Esophagus squamous epithelium (tissue), 5 donors: ENCODE results near the gene PDF. TPM values are rescaled to one million over a fixed set of nuclear protein-coding genes. Genes with fewer than 3 reads are reported as not detected.

Experiments used
- DNase-seq: peaks from one replicate; lab custom pipeline; 2025; lab: John Stamatoyannopoulos, UW
- H3K27ac ChIP-seq, 4 donors: fragments of 200-600 bp; sonication (generic); one replicate each; pipeline ENCODE4 v1.5.1; 2016 to 2019; ENCODE audit warnings: mild to moderate bottlenecking in 1 of 4
- H3K27me3 ChIP-seq, 4 donors: fragments of 200-600 bp; sonication (generic); 1 replicate in 3 of 4; 2 replicates in 1 of 4; pipeline versions ENCODE4 v1.5.1 to v1.6.0; 2017 to 2021; ENCODE audit warnings: antibody characterized with exemption in 1 of 4
- H3K36me3 ChIP-seq, 3 donors: fragments of 200-600 bp; sonication (generic); one replicate each; pipeline ENCODE4 v1.5.1; 2016 to 2019
- H3K4me1 ChIP-seq, 3 donors: fragments of 200-600 bp; sonication (generic); one replicate each; pipeline ENCODE4 v1.5.1; 2017 to 2019
- H3K4me3 ChIP-seq, 4 donors: fragments of 200-600 bp; sonication (generic); 1 replicate in 3 of 4; 2 replicates in 1 of 4; pipeline ENCODE4 v1.5.1; 2016 to 2019; ENCODE audit warnings: mild to moderate bottlenecking in 2 of 4, moderate library complexity in 1 of 4
- H3K9me3 ChIP-seq, 3 donors: fragments of 200-600 bp; sonication (generic); one replicate each; pipeline ENCODE4 v1.5.1; 2016 to 2019
- POLR2A ChIP-seq, 4 donors: fragments of 450-650 bp; IDR thresholded peaks; one replicate each; pipeline ENCODE4 v1.6.1; 2017; ENCODE audit warnings: antibody characterized with exemption in 4 of 4, mild to moderate bottlenecking in 4 of 4, moderate library complexity in 3 of 4
- WGBS, 2 donors: methylation state at CpG; one replicate each; pipeline ENCODE4 v1.1.5; 2018; 5-methylcytosine and 5-hydroxymethylcytosine counted together
- intact Hi-C: fragments of 100-400 bp; cut with DNase I; formaldehyde crosslinking; loops from one replicate; pipeline ENCODE4 v1.15.0; 2022
- total RNA-seq, 4 donors: library from RNA; depleted of rRNA; stranded (reverse); fragments of >200 nt; gene quantifications; one replicate each; pipeline ENCODE4 v1.1.0, GENCODE V29; 2016
- TF ChIP-seq, protein P1 (sequence below), 6 experiments: fragments of 450-650 bp in 4 of 6; fragments of 200-600 bp in 2 of 6; sonication (generic) in 2 of 6; IDR thresholded peaks; one replicate each; pipeline ENCODE4 v1.5.1; 2016 to 2019; ENCODE audit warnings: antibody characterized with exemption in 6 of 6, mild to moderate bottlenecking in 4 of 6, moderate library complexity in 4 of 6
- donor health status: DM: yes; HTN: yes; CAD: no.

The PDF gene
- total RNA-seq, 4 donors from 2014 or later: 14.3 to 21.8 (median 21.4) TPM

DNA sequence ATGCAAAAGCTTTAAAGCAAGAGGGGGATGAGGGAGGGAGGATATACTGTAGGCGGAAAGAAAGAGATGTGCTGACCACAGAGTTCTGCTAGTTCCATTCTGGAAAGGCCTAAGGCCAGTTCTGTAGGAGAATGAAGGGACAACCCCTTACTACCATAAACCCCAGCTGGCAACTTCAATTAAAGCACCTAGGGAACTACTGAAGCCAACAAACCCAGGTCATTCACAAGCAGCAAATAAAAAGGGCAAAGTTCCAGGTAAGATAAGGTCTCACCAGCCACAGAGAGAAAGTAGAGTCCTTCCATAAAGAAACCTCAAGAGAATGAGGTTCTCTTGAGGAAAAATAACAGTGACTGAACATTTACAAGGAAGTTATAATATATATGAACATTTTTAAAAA, 42.6 kb upstream of the PDF start:
- Histone ChIP-seq H3K27ac (no peak overlapping the region), H3K4me3 (no peak overlapping the region), H3K4me1 (no peaks in the 10 kb centered on the region), H3K27me3 (no peaks in the 10 kb centered on the region), H3K36me3 (peaks cover 0 to 70% (median 22%) of the 10 kb centered on the region in 3 donors), H3K9me3 (no peaks in the 10 kb centered on the region)
- no peak for DNase-seq
- intact Hi-C loops: no loop called here
- TF ChIP-seq, protein P1, sequence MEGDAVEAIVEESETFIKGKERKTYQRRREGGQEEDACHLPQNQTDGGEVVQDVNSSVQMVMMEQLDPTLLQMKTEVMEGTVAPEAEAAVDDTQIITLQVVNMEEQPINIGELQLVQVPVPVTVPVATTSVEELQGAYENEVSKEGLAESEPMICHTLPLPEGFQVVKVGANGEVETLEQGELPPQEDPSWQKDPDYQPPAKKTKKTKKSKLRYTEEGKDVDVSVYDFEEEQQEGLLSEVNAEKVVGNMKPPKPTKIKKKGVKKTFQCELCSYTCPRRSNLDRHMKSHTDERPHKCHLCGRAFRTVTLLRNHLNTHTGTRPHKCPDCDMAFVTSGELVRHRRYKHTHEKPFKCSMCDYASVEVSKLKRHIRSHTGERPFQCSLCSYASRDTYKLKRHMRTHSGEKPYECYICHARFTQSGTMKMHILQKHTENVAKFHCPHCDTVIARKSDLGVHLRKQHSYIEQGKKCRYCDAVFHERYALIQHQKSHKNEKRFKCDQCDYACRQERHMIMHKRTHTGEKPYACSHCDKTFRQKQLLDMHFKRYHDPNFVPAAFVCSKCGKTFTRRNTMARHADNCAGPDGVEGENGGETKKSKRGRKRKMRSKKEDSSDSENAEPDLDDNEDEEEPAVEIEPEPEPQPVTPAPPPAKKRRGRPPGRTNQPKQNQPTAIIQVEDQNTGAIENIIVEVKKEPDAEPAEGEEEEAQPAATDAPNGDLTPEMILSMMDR (IDR thresholded peaks at IDR 0.05): no peak
- WGBS, 2 donors: 82 to 88% methylated on average over 1 of the region's 1 CpG

DNA sequence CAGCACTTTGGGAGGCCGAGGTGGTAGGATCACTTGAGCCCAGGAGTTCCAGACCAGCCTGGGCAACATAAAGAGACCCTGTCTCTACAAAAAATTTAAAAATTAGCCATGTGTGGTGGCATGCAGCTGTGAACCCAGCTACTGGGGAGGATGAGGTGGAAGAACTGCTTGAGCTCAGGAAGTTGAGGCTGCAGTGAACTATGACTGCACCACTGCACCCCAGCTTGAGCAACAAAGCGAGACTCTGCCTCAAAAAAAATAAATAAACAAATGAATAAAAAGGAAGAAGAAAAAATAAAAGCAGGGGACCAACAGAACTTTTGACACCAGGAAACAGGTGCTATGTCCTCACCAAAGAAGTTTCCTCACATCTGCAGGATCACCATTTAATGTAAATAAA, 41.2 kb upstream of the PDF start:
- TF ChIP-seq POLR2A (IDR thresholded peaks at IDR 0.05): no peak
- DNase-seq: no peak
- intact Hi-C loops: no loop called here
- H3K27me3 ChIP-seq: no peaks in the 10 kb centered on the region
- H3K4me3 ChIP-seq: no peak overlapping the region
- H3K36me3 ChIP-seq: peaks cover 5 to 72% (median 25%) of the 10 kb centered on the region in 3 donors
- no peaks in the 10 kb centered on the region for H3K4me1 ChIP-seq
- WGBS, 2 donors: 83 to 89% methylated on average over 2 of the region's 2 CpGs
- no peak overlapping the region for H3K27ac ChIP-seq
- H3K9me3 ChIP-seq: no peaks in the 10 kb centered on the region

DNA sequence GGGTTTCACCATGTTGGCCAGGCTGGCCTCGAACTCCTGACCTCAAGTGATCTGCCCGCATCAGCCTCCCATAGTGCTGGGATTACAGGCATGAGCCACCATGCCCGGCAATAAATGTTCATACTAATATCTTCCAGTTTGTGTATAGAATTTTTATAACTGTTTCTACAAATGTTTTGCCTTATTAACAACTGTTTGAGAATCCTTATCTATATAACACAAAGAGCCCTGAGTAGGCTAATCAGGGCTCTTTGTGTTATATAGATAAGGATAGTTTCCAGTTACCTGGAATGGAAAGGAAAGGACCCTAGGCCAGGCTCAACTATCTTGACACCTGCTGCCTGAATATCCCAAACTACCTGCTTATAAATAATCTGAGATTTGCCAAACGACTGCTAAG, 38.5 kb upstream of the PDF start:
- DNase-seq: no peak
- Histone ChIP-seq H3K27me3 (no peaks in the 10 kb centered on the region), H3K27ac (no peak overlapping the region), H3K4me1 (no peaks in the 10 kb centered on the region), H3K4me3 (no peak overlapping the region), H3K9me3 (no peaks in the 10 kb centered on the region), H3K36me3 (peaks cover 14 to 99% (median 40%) of the 10 kb centered on the region in 3 donors)
- intact Hi-C loops: no loop called here
- TF ChIP-seq, protein P1 (IDR thresholded peaks at IDR 0.05): no peak
- no peak for TF ChIP-seq POLR2A (IDR thresholded peaks at IDR 0.05)
- WGBS, 2 donors: 93 to 98% methylated on average over 4 of the region's 4 CpGs

DNA sequence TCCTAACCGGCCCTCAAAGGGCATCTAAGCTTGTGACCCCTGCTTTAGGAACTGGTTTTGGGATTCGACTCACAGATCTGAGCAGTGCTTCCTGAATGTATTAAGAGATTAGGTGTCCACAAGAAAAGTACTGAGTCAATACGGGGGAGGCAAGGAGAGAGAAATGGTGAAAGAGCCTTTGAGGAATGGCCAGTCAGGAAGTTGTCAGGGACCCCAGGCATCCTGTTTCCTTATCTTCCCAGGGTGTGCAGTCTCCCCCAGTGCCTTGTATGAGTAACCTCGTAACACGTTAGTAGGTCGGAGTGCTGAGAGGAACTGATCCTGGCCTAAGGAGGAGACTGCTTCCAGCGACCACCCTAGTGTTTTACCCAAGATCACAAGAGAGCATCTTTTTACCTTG, 37.6 kb upstream of the PDF start:
- peaks cover 14 to 100% (median 40%) of the 10 kb centered on the region in 3 donors for H3K36me3 ChIP-seq
- H3K4me1 ChIP-seq: no peaks in the 10 kb centered on the region
- H3K4me3 ChIP-seq: no peak overlapping the region
- intact Hi-C loops: no loop called here
- DNase-seq: no peak
- 72 to 86% methylated on average over 7 of the region's 7 CpGs for WGBS, 2 donors
- H3K9me3 ChIP-seq: no peaks in the 10 kb centered on the region
- no peaks in the 10 kb centered on the region for H3K27me3 ChIP-seq
- no peak for TF ChIP-seq POLR2A (IDR thresholded peaks at IDR 0.05)
- TF ChIP-seq, protein P1 (IDR thresholded peaks at IDR 0.05): no peak
- no peak overlapping the region for H3K27ac ChIP-seq

DNA sequence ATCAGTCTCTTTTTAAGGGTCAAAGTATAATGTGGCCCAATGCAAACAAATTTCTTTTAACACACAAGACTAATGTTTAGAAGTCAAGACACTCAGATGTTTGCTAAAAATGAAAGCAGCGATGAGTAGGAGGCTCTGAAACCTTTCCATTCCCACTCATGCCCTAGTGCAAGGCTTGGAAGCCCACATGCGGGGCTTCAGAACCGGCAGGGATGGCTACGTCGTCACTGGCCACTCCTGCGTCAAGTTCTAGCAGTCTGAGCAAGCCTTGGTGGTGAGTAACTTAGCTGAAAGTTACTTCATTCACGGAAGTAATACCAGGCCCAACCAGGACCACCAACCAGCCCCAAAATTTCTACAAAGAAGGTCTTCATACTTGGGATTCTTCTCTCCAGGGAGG, 36.0 kb upstream of the PDF start:
- Histone ChIP-seq H3K9me3 (no peaks in the 10 kb centered on the region), H3K27ac (no peak overlapping the region), H3K4me1 (no peaks in the 10 kb centered on the region), H3K27me3 (no peaks in the 10 kb centered on the region), H3K4me3 (no peak overlapping the region), H3K36me3 (peaks cover 14 to 86% (median 40%) of the 10 kb centered on the region in 3 donors)
- WGBS, 2 donors: 87 to 91% methylated on average over 7 of the region's 7 CpGs
- TF ChIP-seq, protein P1 (IDR thresholded peaks at IDR 0.05): no peak
- TF ChIP-seq POLR2A (IDR thresholded peaks at IDR 0.05): no peak
- DNase-seq: no peak
- intact Hi-C loops: no loop called here

DNA sequence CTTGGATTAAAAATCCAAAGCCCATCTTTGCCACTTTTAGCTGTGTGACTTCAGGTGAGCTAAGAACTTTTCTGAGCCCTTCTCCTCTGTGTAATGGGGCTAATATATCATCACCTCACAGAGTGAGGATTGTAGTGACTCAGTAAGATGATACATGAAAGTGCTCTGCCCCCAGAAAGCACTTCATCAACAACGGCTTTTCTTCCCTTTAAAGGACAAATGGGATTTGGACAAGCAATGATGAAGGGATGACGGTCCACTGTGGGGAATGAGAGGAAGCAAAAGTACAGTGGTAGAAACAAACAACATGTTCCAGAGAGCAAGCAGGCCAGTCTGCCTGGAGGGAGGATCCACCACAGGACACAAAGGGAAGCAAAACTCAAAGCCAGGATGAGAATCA, 35.5 kb upstream of the PDF start:
- TF ChIP-seq, protein P1 (IDR thresholded peaks at IDR 0.05): no peak
- TF ChIP-seq POLR2A (IDR thresholded peaks at IDR 0.05): no peak
- Histone ChIP-seq H3K27me3 (no peaks in the 10 kb centered on the region), H3K9me3 (no peaks in the 10 kb centered on the region), H3K36me3 (peaks cover 14 to 81% (median 40%) of the 10 kb centered on the region in 3 donors), H3K27ac (no peak overlapping the region), H3K4me3 (no peak overlapping the region), H3K4me1 (no peaks in the 10 kb centered on the region)
- no peak for DNase-seq
- intact Hi-C loops: no loop called here
- 83 to 84% methylated on average over 2 of the region's 2 CpGs for WGBS, 2 donors
